ENCODE measurements around the gene WDR38.

DNA sequence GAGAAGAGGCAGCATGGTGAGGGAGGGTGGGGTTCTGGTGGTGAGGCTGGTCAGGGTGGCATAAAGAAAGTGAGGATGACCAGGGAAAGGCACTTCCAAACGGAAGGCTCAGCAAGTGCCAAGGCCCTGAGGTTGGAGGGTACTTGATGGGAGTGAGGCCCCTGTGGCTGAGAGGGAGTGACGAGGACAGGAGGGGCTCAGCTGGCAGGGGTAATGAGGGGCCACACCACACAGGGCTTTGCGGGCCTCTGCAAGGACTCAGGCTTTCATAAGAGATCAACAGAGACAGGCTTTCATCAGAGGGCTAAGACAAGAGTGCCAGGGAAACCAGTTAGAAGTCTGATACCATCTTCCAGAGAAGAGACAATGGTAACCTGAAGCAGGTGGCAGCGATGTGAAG is 32.3 kb downstream of the WDR38 start:
- TF ChIP-seq, protein P1, sequence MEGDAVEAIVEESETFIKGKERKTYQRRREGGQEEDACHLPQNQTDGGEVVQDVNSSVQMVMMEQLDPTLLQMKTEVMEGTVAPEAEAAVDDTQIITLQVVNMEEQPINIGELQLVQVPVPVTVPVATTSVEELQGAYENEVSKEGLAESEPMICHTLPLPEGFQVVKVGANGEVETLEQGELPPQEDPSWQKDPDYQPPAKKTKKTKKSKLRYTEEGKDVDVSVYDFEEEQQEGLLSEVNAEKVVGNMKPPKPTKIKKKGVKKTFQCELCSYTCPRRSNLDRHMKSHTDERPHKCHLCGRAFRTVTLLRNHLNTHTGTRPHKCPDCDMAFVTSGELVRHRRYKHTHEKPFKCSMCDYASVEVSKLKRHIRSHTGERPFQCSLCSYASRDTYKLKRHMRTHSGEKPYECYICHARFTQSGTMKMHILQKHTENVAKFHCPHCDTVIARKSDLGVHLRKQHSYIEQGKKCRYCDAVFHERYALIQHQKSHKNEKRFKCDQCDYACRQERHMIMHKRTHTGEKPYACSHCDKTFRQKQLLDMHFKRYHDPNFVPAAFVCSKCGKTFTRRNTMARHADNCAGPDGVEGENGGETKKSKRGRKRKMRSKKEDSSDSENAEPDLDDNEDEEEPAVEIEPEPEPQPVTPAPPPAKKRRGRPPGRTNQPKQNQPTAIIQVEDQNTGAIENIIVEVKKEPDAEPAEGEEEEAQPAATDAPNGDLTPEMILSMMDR (conservative IDR thresholded peaks at IDR 0.05; ENCODE audit: low read length): no peak
- no peak for TF ChIP-seq EZH2phosphoT487 (IDR thresholded peaks at IDR 0.05; ENCODE audit: borderline replicate concordance)

All from Loucy (cell line).